Fibroblast of the aortic adventitia (primary cell): Measurements from ENCODE around the gene BHLHE41. TPM values are rescaled to one million over a fixed set of nuclear protein-coding genes. Genes with fewer than 3 reads are reported as not detected.

ENCODE experiments used
- DNase-seq: peaks from one replicate; pipeline ENCODE4 v3.0.0-alpha.2; 2010; ENCODE audit warnings: low read depth
- H3K4me3 ChIP-seq: 2 replicates; pipeline ENCODE4 v1.5.1; 2011; ENCODE audit warnings: low read depth, mild to moderate bottlenecking, control low read depth, low read length, moderate library complexity
- CTCF ChIP-seq: IDR thresholded peaks from 2 replicates; pipeline ENCODE4 v1.5.1; 2011; ENCODE audit warnings: mild to moderate bottlenecking, low read length, control low read depth, inconsistent platforms; ENCODE audit not compliant: insufficient read depth
- total RNA-seq: library from RNA; depleted of rRNA; stranded (reverse); fragments of >200 nt; gene quantifications from 2 replicates; pipeline ENCODE4 v1.2.3, GENCODE V29; 2012; ENCODE audit warnings: low replicate concordance

The BHLHE41 gene
- total RNA-seq, 1 donor: 9.2 TPM

GRCh38 chr12:26150736-26151450 is 26.1 kb upstream of the BHLHE41 start:
- DNase-seq: peak; percentile 93

GRCh38 chr12:26149968-26150500 is 25.2 kb upstream of the BHLHE41 start:
- no peak for DNase-seq
- no peak overlapping the region for H3K4me3 ChIP-seq
- no peak for TF ChIP-seq CTCF

More at GRCh38 chr12:26150736-26151450, 26.1 kb upstream of the BHLHE41 start:
- TF ChIP-seq CTCF: no peak
- H3K4me3 ChIP-seq: no peak overlapping the region

GRCh38 chr12:26148291-26148690 is 23.5 kb upstream of the BHLHE41 start:
- no peak for TF ChIP-seq CTCF
- DNase-seq: no peak
- no peak overlapping the region for H3K4me3 ChIP-seq

GRCh38 chr12:26143291-26143690 is 18.5 kb upstream of the BHLHE41 start:
- H3K4me3 ChIP-seq: no peak overlapping the region
- no peak for TF ChIP-seq CTCF
- no peak for DNase-seq

- no peak for DNase-seq
- H3K4me3 ChIP-seq: no peak overlapping the region
- no peak for TF ChIP-seq CTCF
These were observed 14.0 kb upstream of the BHLHE41 start for GRCh38 chr12:26138860-26139259.

- no peak for DNase-seq
- no peak overlapping the region for H3K4me3 ChIP-seq
- TF ChIP-seq CTCF: no peak
These were observed 11.9 kb upstream of the BHLHE41 start for GRCh38 chr12:26136688-26137087.
